Activated T-helper 9 cell treated with anti-CD3 and anti-CD28 coated beads, Interleukin-2, amount 50 U/mL, for 16 hours (primary cell): ENCODE results near the gene CDC25A.
"Not testable (repeated sequence)": the region's sequence is repeated elsewhere in the genome, so short reads cannot be mapped to it uniquely, and the experiment has no call there.

Experiments
- DNase-seq: peaks from one replicate; pipeline ENCODE4 v3.0.0-alpha.2; 2020; ENCODE audit warnings: low read depth

Gene CDC25A

DNA sequence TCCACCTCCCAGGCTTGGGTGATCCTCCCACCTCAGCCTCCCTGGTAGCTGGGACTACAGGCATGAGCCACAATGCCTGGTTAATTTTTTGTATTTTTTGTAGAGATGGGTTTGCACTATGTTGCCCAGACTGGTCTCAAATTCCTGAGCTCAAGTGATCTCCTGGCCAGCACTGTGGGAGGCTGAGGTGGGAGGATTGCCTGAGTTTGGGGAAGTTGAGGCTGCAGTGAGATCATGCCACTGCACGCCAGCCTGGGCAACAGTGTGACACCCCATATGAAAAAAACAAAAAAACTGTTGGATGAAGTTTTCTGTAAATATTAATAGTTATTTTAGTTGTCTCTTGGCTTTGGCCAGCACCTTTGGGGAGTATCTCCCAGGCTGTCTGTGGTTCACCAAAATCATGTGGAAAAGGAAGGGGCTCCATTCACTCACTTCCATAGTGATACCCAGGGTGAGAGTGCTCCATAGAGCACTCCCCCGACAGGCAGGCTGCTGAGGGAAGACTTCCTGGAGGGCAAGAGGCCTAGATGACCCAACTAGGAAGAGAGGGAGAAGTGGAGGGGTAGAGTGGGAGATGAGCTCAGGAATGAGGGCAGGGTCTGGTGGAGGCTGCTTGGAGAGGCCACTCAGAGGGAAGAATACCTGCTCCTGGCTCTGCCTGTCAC, 47.1 kb downstream of the CDC25A start:
- DNase-seq = no peak

DNA sequence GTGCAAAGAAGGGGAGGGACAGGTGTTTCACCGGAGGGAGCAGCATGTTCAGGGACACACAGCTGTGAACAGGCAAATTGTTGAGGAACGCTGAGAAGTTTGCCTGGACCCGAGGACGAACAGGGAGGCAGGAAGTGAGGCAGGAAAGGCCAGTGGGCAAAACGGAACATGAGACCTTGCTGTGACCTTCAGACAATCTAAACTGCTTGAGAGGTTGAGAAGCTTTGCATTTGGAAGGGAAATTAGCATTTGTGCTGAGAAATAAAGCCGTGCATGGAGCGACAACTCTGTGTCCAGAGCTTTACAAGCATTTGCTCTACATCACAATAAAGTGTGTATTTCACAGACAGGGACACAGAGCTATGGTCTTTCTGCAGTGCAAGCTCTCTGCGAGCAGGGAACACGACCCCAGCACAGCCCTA, 47.9 kb downstream of the CDC25A start:
- no peak for DNase-seq

- DNase-seq = no peak
Observed at GRCh38 chr3:48137425-48137999, 50.7 kb downstream of the CDC25A start.

- DNase-seq = no peak
Observed at GRCh38 chr3:48135552-48136495, 52.4 kb downstream of the CDC25A start.

DNA sequence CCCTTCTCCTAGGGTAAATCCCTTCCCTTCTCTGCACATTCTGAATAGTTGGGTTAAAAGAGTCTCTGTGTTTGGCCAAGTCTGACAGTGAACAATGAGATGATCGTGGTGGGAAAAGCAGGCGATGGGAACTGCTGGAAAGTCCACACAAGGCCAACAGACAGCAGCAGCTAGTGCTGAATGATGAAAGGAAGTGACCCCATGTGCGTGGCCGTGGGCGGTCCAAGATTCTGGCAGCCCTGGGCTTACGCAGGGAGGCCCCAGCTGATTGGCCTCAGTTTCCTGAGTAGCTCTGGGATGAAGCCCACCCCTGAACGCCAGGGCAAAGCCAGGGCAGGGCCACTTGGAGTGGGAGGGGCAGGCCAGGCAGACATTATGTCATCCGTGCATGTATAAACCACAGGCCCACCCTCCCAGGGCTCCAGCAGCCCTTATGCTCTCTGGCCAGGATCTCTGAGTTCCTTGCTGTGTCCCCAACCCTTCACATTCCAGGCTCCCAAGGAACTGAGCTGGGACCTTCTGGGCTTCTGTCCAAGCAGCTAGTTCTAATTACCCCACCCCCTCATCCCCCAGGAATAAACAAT, 57.8 kb downstream of the CDC25A start:
- no peak for DNase-seq

DNA sequence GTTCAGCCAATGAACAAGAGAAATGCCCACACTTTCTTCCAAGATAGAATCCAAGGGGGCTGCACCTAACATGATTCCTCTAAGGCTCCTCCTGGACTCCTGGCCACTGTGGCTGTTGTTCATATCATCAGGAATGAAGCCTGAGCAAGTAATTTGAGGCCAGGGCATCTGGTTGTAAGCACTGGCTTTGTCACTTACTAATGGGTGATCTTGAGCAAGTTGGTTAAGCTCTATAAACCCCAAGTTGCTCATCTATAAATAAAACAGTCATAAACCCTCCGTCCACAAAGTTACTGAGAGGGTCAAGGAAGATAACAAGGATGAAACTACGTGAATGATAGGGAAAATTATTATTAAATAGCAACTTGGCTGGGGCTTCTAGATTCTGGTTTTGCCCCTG, 58.3 kb downstream of the CDC25A start:
- DNase-seq = no peak

DNA sequence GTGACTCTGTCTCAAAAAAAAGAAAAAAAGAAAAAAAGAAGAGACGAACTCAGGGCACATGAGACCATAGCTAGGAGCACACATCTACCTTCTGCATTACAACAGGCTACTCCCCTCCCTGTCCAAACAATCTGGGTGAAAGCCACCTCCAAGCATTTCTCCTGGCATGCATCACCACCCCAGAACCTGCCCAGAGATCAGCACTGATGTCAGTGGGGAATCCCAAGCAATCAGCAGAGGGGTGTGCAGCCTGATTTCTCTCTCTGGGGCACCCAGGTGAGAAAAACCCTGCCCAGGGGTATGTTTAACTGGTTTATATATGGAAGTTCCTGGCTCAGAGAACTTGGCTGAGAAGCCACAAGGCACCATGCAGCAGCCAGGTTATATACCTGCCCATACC, 59.4 kb downstream of the CDC25A start:
- DNase-seq = no peak

DNA sequence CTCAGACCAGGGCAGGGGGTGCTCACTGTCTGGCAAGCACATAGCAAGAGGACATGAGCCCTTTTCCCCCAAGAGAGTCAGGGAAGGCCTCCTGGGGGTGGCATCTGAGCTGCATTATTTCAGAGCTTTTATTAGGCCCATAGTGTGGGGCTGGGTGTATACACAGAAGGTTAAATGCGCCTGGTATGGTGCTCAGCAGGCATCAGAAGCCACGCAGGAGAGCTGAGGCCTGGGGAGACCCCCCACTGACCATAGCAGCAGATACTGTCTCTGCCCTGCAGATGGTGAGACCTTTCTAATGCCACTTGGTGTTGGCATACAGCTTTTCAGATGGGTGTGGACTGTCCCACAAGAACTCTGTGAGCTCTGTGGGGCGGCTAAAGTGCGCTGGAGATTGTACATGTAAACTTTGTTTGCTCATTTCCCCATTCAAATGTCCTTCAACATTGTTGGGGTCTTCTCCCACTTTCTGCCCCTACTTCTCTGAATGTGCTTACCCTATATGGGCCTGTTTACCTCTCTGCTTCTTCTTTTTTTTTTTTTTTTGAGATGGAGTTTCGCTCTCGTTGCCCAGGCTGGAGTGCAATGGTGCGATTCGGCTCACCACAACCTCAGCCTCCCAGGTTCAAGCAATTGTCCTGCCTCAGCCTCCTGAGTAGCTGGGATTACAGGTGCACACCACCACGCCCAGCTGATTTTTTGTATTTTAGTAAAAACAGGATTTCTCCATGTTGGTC, 62.2 kb downstream of the CDC25A start:
- no peak for DNase-seq

DNA sequence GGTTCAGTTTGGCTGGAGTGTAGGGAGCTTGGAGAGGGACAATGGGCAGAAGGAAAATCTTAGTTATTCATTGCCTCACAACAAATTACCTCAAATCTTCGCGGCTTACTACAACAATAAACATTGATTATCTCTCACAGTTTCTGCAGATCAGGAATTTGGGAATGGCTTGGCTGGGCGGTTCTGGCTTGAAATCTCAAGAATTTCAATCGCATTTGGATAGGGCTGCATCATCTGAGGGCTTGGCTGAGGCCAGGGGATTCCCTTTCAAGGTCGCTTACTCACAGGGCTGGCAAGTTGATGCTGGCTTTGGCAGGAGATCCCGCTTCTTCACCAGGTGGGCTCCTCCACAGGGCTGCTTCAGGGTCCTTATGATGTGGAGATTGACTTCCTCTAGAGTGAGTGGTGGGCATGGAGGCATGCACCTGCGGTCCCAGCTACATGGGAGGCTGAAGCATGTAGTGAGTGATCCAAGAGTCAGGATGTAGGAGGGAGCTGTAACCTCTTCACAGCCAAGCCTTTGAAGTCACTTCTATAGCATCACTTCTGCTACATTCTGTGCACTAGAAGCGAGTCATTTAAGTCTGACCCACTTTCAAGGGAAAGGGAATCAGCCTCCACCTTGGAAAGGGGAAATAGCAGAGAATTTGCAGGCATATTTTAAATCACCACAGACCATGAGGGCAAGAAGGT, 63.1 kb downstream of the CDC25A start:
- DNase-seq = no peak

- no peak for DNase-seq
Observed at GRCh38 chr3:48123346-48123745, 64.9 kb downstream of the CDC25A start.

- no peak for DNase-seq
Observed at GRCh38 chr3:48122504-48122903, 65.7 kb downstream of the CDC25A start.

- DNase-seq = no peak
Observed at GRCh38 chr3:48120223-48120622, 68.0 kb downstream of the CDC25A start.

- no peak for DNase-seq
Observed at GRCh38 chr3:48119505-48120193, 68.6 kb downstream of the CDC25A start.

DNA sequence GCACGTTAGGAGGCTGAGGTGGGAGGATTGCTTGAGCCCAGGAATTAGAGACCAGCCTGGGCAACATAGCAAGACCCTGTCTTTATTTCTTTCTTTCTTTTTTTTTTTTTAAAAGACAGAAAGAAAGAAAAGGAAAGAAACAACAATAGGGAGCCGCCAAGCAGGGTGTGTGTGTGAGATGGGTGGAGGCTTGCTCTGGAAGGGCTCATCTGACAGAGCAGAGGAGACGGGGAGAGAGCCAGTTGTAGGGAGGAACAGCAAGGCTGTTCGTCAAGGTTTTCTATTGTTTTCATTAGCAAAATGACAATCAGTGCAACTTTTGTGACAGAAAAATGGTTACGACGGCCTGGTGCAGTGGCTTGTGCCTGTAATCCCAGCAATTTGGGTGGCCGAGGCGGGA, 69.3 kb downstream of the CDC25A start:
- no peak for DNase-seq

DNA sequence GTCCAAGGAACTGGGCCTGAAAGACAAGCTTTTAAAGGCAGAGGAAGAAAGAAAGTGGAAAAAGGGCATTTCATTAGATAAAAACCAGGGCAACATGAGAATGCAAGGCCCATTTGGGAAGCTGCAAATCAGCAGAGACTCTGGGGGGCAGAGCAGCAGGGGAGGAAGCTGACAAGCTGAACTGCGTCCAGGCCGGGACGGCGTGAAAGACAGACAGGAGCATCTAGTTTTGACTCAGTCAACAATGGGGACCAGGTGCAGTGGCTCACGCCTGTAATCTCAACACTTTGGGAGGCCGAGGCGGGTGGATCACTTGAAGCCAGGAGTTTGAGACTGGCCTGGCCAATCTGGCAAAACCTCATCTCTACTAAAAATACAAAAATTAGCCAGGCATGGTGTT, 69.9 kb downstream of the CDC25A start:
- no peak for DNase-seq

GRCh38 chr3:48112813-48113212, 75.4 kb downstream of the CDC25A start:
- DNase-seq = no peak

DNA sequence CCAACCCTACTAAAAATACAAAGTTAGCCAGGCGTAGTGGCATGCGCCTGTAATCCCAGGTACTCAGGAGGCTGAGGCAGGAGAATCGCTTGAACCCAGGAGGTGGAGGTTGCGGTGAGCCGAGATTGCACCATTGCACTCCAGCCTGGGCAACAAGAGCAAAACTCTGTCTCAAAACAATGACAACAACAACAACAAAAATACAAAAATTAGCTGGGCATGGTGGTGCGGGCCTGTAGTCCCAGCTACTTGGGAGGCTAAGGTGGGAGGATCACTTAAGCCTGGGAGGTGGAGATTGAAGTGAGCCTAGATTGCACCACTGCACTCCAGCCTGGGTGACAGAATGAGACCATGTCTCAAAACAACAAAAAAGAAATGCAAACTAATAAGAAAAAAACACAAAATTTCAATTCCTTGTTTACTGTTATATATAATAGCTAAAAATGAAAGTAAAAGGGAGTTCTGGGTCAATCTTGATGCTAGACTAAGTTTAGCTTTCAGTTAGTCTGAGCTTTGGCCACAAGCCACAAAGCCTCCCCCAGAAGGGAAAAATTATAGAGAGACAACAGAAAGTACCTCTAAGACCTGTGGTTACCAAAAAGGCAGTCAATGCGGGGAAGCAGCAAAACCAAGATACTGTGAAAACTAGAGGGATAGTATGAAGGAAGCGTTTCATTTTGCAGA, 76.0 kb downstream of the CDC25A start:
- DNase-seq = not testable (repeated sequence)

- DNase-seq = no peak
Observed at GRCh38 chr3:48110463-48110862, 77.8 kb downstream of the CDC25A start.

DNA sequence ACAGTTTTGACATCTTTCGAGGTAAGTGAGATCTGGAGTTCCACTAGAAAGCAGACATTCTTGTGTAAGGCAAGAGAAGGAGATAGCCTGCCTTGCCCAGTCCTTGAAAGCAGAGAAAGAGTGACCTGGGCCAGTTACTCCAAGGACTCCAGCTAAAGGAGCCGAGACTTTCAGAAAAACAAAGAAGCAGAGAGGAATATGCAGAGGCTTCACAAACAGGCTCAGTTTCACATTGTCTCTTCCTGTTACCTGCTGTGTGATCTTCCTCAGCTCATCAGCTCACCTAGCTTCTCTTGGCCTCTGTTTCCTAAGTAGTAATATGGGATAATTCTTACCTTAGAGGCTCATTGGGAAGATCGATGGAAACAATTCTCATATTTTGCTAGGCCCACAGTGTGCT, 81.0 kb downstream of the CDC25A start:
- no peak for DNase-seq
